ENCODE results near the gene AK5. TPM values are rescaled to one million over a fixed set of nuclear protein-coding genes. Genes with fewer than 3 reads are reported as not detected.

AK5 gene
- total and polyA plus RNA-seq, 3 donors from 2014 or later: 28.0 to 40.4 (median 28.7) TPM

DNA sequence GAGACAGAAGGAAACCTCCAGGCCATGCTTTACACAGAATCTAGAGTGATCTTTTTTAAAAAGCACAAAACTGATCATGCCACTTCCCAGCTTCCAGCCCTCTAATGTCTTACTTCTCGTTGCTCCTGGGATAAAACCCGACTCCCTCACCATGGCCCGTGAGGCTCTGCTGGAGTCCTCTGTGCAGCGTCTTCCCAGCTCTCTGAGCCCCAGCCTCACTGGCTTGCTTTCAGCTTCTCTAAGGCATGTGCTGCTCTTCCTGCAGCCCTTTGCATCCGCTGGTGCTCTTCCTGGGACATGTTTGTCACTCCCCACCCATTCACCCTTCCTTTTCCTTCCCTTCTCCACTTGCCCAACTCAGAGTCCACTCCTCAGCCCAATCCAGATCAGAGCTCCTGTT is 184.1 kb downstream of the AK5 start:
- no peak for DNase-seq
- Histone ChIP-seq H3K9me3 (no peaks in the 10 kb centered on the region), H3K27me3 (no peaks in the 10 kb centered on the region), H3K36me3 (ENCODE audit: low read depth, missing control alignments) (no peaks in the 10 kb centered on the region), H3K27ac (no peak overlapping the region), H3K4me1 (no peaks in the 10 kb centered on the region), H3K4me3 (no peak overlapping the region)
- TF ChIP-seq, protein P1, sequence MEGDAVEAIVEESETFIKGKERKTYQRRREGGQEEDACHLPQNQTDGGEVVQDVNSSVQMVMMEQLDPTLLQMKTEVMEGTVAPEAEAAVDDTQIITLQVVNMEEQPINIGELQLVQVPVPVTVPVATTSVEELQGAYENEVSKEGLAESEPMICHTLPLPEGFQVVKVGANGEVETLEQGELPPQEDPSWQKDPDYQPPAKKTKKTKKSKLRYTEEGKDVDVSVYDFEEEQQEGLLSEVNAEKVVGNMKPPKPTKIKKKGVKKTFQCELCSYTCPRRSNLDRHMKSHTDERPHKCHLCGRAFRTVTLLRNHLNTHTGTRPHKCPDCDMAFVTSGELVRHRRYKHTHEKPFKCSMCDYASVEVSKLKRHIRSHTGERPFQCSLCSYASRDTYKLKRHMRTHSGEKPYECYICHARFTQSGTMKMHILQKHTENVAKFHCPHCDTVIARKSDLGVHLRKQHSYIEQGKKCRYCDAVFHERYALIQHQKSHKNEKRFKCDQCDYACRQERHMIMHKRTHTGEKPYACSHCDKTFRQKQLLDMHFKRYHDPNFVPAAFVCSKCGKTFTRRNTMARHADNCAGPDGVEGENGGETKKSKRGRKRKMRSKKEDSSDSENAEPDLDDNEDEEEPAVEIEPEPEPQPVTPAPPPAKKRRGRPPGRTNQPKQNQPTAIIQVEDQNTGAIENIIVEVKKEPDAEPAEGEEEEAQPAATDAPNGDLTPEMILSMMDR (IDR thresholded peaks at IDR 0.05): no peak
- TF ChIP-seq POLR2A (IDR thresholded peaks at IDR 0.05): no peak
- intact Hi-C loops (cut with DNase I; ENCODE audit: low total_unique reads): no loop called here
- 85 to 90% methylated on average over 5 of the region's 5 CpGs for WGBS, 2 donors

DNA sequence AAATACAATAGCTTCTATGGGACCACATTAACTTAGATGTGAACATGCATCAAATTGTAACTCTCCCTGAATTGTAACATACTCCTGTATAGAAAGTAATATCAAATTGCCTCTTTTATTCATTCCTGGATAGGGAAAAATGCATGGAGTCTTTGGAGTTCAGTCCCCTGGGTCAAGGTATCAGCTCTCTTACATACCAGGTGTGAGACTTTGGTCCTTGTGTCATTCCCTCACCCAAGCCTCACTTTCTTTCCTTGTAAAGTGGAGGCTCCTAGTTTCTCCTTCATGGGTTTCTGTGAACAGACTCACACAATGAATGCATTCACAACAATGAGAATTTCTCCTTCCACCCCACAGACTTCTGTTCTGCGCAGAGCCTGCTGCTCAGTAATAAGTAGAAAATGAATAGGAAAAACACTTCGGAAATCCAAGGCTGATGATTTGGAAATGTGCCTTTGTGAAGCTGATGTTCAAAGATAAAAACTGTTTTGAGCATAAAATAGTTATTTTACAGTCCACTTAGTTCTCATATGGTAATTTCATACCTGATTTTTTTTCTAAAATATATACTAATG is 185.3 kb downstream of the AK5 start:
- Histone ChIP-seq H3K36me3 (ENCODE audit: low read depth, missing control alignments) (no peaks in the 10 kb centered on the region), H3K9me3 (no peaks in the 10 kb centered on the region), H3K27me3 (no peaks in the 10 kb centered on the region), H3K4me1 (no peaks in the 10 kb centered on the region), H3K4me3 (no peak overlapping the region), H3K27ac (no peak overlapping the region)
- TF ChIP-seq, protein P1 (IDR thresholded peaks at IDR 0.05): no peak
- no peak for TF ChIP-seq POLR2A (IDR thresholded peaks at IDR 0.05)
- WGBS, 2 donors: 75 to 80% methylated on average over 2 of the region's 2 CpGs
- DNase-seq: no peak
- intact Hi-C loops (cut with DNase I; ENCODE audit: low total_unique reads): no loop called here

DNA sequence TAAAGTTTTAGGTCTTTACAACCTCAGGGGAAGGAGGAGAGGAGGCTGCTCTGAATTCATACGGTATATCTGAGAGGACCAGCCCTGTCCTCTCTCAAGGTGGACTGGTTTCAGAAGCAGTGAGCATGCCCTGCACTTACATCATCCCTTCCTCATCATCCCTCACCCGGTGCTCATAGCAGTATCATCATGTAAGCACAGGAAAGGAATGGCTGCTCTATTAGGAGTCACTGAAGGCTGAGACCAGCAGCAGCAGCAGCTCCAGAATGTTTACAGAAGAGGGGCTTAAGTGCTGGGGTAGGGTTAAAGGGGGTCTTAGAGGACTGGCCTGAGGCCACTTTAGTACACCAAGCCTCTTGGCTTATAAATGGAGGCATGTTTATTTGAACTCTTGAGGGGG is 185.9 kb downstream of the AK5 start:
- Histone ChIP-seq H3K9me3 (no peaks in the 10 kb centered on the region), H3K27ac (no peak overlapping the region), H3K27me3 (no peaks in the 10 kb centered on the region), H3K4me3 (no peak overlapping the region), H3K4me1 (no peaks in the 10 kb centered on the region), H3K36me3 (ENCODE audit: low read depth, missing control alignments) (no peaks in the 10 kb centered on the region)
- WGBS, 2 donors: 68 to 75% methylated on average over 2 of the region's 2 CpGs
- no peak for TF ChIP-seq POLR2A (IDR thresholded peaks at IDR 0.05)
- TF ChIP-seq, protein P1 (IDR thresholded peaks at IDR 0.05): no peak
- no peak for DNase-seq
- intact Hi-C loops (cut with DNase I; ENCODE audit: low total_unique reads): no loop called here

DNA sequence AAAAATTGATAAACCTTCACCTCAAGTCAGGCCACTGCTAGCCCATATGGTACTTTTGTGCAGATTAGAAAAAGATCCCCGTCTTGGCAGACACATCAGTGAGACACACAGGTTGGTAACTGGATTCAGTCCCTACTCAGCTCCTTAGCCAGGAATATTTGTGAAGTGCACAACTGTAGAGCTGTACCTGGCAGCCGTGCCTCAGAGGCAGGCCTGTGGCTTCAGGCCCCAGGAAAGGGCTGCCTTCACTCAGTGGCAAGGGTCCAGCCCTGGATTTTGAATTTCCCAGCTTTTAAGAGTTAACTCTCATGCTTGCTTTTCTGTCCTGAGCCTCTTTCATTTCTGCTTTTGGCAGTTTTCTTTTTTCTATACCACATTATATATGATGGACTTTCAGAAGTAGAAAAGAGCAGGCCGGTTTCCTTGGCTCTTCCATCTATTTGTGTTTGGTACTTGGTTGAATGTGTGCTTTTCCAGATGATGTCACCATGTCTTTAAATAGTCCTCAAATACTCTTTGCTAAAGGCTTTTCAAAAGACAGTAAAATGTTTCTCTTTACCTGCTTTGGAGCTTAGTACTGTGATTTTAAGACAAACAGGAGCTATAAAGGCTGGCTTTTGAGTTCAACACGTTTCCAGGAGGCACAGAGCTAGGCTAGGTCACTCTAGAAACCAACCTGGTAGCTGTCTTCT is 186.6 kb downstream of the AK5 start:
- Histone ChIP-seq H3K36me3 (ENCODE audit: low read depth, missing control alignments) (no peaks in the 10 kb centered on the region), H3K4me1 (no peaks in the 10 kb centered on the region), H3K9me3 (no peaks in the 10 kb centered on the region), H3K27me3 (no peaks in the 10 kb centered on the region), H3K27ac (no peak overlapping the region), H3K4me3 (no peak overlapping the region)
- TF ChIP-seq, protein P1 (IDR thresholded peaks at IDR 0.05): no peak
- TF ChIP-seq POLR2A (IDR thresholded peaks at IDR 0.05): no peak
- DNase-seq: no peak
- 62 to 63% methylated on average over 4 of the region's 4 CpGs for WGBS, 2 donors
- intact Hi-C loops (cut with DNase I; ENCODE audit: low total_unique reads): no loop called here
